A549 treated with Hydrocortisone at 1 μM for 4 hours (cell line): Measurements from ENCODE around the gene CDHR5. TPM values are rescaled to one million over a fixed set of nuclear protein-coding genes. Genes with fewer than 3 reads are reported as not detected.

Experiments used
- total RNA-seq: library from RNA; stranded (reverse); fragments of 200-300 nt; extraction: Qiagen RNA extraction; gene quantifications from 5 replicates; pipeline ENCODE4 v1.2.3, GENCODE V29; 2022

Gene CDHR5, protein sequence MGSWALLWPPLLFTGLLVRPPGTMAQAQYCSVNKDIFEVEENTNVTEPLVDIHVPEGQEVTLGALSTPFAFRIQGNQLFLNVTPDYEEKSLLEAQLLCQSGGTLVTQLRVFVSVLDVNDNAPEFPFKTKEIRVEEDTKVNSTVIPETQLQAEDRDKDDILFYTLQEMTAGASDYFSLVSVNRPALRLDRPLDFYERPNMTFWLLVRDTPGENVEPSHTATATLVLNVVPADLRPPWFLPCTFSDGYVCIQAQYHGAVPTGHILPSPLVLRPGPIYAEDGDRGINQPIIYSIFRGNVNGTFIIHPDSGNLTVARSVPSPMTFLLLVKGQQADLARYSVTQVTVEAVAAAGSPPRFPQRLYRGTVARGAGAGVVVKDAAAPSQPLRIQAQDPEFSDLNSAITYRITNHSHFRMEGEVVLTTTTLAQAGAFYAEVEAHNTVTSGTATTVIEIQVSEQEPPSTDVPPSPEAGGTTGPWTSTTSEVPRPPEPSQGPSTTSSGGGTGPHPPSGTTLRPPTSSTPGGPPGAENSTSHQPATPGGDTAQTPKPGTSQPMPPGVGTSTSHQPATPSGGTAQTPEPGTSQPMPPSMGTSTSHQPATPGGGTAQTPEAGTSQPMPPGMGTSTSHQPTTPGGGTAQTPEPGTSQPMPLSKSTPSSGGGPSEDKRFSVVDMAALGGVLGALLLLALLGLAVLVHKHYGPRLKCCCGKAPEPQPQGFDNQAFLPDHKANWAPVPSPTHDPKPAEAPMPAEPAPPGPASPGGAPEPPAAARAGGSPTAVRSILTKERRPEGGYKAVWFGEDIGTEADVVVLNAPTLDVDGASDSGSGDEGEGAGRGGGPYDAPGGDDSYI
- total RNA-seq, result 0.03 to 0.13 TPM (median 0.03 TPM) in 3 of 5 replicates, not detected in the others

DNA sequence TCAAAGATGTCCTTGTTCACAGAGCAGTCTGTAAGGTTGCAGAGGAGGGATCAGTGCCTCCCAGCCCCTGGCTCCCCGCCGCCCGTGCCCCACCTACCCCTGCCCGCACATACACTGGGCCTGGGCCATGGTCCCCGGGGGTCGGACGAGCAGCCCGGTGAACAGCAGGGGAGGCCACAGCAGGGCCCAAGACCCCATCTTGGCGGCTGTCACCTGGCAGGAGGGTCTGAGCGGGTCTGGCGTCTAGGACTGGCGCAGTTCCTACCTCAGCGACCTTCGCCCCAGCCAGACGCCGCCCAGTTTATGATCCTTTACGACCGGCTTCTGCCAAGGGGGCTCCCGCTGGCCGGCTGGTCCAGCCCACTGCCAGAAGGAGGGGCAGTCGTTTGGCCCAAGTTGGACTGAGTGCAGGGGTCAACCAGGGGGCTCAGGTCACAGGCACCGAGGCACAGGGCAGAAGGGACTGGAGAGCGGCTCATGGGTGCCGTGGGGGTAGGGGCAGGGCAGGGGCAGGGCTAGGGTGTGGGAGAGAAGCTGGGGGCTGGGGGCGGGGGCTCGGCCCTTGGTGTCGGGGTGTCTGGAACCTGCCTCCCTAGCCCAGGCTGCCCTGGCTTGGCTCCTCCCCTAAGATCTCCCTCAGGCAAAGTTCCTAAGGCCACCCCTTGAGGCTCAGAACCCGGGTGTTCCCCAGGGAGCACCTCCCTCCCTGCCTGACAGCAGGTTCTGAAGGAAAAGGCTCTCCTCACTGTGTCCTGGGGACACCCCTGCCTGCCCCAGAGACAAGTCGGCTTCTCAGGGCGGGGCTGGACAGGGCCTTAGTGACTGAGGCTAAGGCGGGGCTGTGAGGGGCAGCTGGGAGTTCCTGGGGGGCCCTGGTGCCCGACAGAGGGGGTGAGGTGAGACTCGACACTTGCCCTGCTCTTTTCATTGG, at the start of gene CDHR5:
TSS of gene CDHR5 (minus strand) at position 251 of the 931 bp plus-strand sequence. CDS start at position 198, 53 bp downstream.

DNA sequence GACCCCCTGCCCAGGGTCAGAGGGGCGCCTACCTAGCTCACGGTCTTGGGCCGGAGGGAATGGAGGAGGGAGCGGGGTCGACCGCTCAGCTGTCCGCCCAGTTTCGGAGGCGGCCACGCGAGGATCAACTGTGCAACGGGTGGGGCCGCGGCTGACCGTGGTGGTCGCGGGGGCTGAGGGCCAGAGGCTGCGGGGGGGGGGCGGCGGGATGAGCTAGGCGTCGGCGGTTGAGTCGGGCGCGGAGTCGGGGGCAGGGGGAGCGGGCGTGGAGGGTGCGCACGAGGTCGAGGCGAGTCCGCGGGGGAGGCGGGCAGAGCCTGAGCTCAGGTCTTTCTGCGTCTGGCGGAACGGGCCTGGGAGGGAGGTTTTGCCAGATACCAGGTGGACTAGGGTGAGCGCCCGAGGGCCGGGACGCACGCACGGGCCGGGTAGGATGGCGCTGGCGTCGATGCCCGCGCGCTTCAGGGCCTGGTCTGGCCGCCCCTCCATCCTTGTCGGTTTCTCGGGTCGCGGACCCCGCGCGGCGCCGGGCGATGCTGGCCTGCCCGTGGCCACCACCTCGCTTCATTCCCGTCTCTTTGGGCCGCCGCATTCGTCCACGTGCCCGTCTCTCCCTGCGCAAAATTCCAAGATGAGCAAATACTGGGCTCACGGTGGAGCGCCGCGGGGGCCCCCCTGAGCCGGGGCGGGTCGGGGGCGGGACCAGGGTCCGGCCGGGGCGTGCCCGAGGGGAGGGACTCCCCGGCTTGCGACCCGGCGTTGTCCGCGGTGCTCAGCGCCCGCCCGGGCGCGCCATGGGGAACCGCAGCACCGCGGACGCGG, 12.0 kb upstream of the CDHR5 start, which contains the start of gene DRD4:
TSS of gene DRD4 (plus strand) at position 759 of the 822 bp plus-strand sequence. CDS start at position 795, 36 bp downstream.

DNA sequence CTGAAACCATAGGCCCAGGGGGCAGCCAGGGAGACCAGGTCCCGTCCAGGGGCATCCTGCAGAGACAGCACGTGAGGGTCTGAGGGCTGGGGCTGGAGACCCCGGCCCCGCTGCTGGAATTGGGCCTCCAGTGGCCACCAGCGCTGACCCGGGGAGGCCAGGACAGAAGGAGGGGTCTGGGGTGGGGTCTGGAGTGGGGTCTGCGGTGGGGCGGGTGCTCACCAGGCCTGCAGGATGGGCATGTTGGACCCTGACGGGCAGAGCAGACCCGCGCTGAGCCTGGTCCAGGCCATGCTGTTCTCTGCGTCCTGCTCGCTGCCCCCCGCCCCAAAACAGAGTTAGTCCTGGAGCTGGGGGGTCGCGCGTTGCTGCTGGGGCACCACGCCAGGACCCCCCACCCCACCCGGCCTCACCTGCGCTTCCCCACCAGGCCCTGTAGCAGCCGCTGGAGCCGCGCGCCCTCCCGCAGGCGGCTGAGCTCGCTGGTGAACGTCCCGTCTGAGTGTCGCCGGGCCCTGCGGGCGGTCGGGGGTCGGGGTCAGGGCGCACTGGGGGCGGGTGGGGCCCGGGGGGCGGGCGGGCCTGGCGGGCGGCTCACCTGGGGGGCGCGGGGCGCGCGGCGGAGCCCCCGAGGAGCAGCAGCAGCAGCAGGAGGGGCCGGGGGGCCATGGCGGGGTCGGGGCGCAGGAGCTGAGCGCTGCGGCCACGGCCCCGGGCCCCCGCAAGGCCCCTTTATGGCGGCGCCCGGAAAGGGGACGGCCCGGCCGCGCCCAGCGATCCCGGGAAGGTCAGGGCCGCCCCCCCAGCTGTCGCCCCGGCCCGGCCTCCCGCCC, 1.9 kb upstream of the CDHR5 start, which contains the start of gene SCT:
TSS of gene SCT (minus strand) at position 707 of the 833 bp plus-strand sequence. CDS start at position 669, 38 bp downstream.

DNA sequence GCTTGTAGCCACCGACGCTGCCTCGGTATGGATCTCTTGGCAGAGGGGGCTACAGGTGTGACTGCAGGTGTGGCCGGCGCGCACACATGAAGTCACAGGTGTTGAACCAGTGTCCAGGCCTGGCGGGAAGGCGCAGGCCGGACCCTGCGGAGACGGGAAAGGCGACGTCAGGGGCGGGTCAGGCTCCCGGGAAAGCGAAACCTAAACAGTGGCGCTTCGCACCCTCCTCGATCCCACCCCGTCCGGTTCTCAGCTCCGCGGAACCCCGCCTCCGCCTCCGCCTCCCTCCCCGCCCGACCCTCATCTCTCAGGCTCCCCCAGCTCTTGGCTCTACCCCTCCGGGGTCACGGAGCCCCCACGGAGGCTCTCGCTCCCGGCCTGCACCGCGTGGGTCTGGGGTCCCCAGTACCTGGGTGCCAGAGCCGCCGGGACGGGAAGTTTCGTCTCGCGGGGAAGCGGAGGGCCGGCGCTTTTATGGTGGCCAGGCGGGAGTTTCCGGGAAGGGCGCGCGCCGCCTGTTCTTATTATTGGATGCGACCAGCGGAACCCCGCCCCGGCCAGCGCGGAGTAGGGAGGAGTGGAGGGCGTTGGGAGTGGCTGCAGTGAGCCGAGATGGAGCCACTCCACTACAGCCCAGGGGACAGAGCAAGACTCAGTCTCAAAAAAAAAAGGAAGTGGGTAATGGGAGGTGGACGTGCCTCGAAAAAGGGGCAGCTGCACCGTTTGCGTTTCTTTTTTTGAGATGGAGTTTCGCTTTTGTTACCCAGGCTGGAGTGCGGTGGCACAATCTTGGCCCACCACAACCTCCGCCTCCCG, 9.0 kb downstream of the CDHR5 start, which contains the start of gene IRF7:
TSS of gene IRF7 (minus strand) at position 447 of the 816 bp plus-strand sequence. CDS start 586 bp downstream, outside the sequence.

DNA sequence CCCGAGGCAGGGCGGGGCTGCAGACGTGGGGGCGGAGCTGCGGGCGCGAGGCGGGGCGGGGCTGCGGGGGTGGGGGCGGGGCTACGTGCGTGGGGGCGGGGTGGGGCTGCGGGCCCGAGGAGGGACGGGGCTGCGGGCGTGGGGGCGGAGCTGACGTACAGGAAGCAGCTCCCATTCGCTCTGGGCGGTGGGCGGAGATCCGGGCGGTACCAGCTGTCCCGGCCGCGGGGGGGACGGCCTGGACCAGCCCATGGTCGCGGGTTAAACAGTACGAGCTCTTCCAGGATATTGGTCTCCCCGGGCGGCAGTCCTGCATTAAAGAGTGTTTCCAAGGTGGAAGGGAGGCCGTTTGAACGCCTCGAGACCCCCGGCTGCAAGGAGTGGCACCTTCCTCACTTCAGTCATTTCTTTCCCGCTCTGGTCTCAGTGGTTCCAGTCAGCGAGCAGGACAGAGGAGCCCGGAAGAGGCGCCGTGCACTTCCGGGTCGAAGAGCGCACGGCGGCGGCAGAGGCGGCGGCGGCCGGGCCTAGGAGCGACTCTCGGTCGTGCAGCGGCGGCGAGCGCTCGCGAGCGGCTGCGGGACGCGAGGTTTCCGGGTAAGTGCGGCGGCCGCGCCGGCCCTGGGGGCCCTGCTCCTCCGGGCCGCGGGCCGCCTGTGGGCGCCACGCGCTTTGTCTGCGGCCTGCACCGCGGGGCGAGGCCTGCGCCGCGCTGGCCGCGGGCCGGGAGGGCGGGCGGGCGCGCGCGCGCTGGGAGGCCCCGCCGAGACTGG, 48.6 kb downstream of the CDHR5 start, which contains the start of gene PHRF1:
TSS of gene PHRF1 (plus strand) at position 475 of the 773 bp plus-strand sequence. CDS start 5,043 bp downstream, outside the sequence.

Other genes starting within 250 kb of the CDHR5 start
- gene PKP3, start 230.7 kb downstream of the CDHR5 start, total RNA-seq, result 29.7 to 39.3 TPM (median 38.3 TPM) in 5 replicates
- 49.9 to 91.7 TPM (median 86.6 TPM) in 5 replicates for gene SIGIRR, start 210.0 kb downstream of the CDHR5 start, total RNA-seq
- 0.75 to 1.4 TPM (median 0.89 TPM) in 5 replicates for gene ANO9, start 182.9 kb downstream of the CDHR5 start, total RNA-seq
- 37.1 to 44.4 TPM (median 42.1 TPM) in 5 replicates for gene PTDSS2, start 174.7 kb downstream of the CDHR5 start, total RNA-seq
- 143 to 179 TPM (median 169 TPM) in 5 replicates for gene RNH1, start 117.7 kb downstream of the CDHR5 start, total RNA-seq
- gene HRAS, start 89.4 kb downstream of the CDHR5 start, total RNA-seq, result 107 to 177 TPM (median 154 TPM) in 5 replicates
- 0.71 to 0.86 TPM (median 0.81 TPM) in 5 replicates for gene LRRC56, start 87.4 kb downstream of the CDHR5 start, total RNA-seq
- gene LMNTD2, start 64.2 kb downstream of the CDHR5 start, total RNA-seq, result 1.9 to 2.8 TPM (median 2.7 TPM) in 5 replicates
- gene RASSF7, start 64.0 kb downstream of the CDHR5 start, total RNA-seq, result 50.5 to 64.1 TPM (median 51.3 TPM) in 5 replicates
- 34.9 to 36.8 TPM (median 35.7 TPM) in 5 replicates for gene PHRF1, start 48.5 kb downstream of the CDHR5 start, total RNA-seq
- gene IRF7, start 9.0 kb downstream of the CDHR5 start, total RNA-seq, result 6.2 to 7.7 TPM (median 6.8 TPM) in 5 replicates
- gene SCT, start 2.2 kb upstream of the CDHR5 start, total RNA-seq, result not detected in 5 replicates
- gene DRD4, start 12.3 kb upstream of the CDHR5 start, total RNA-seq, result 0.10 to 0.31 TPM (median 0.22 TPM) in 5 replicates
- gene DEAF1, start 70.3 kb upstream of the CDHR5 start, total RNA-seq, result 29.4 to 37.4 TPM (median 34.6 TPM) in 5 replicates
- gene TMEM80, start 70.9 kb upstream of the CDHR5 start, total RNA-seq, result 8.8 to 11.2 TPM (median 11.0 TPM) in 5 replicates
- gene EPS8L2, start 81.3 kb upstream of the CDHR5 start, total RNA-seq, result 86.6 to 123 TPM (median 114 TPM) in 5 replicates
- 392 to 415 TPM (median 399 TPM) in 5 replicates for gene TALDO1, start 122.5 kb upstream of the CDHR5 start, total RNA-seq
- gene GATD1, start 152.5 kb upstream of the CDHR5 start, total RNA-seq, result 37.2 to 46.9 TPM (median 43.5 TPM) in 5 replicates
- gene CEND1, start 165.1 kb upstream of the CDHR5 start, total RNA-seq, result 1.4 to 2.8 TPM (median 2.4 TPM) in 5 replicates
- 27.4 to 34.4 TPM (median 31.1 TPM) in 5 replicates for gene SLC25A22, start 173.3 kb upstream of the CDHR5 start, total RNA-seq
- gene PIDD1, start 180.3 kb upstream of the CDHR5 start, total RNA-seq, result 10.1 to 14.2 TPM (median 13.5 TPM) in 5 replicates
- 1,408 to 2,641 TPM (median 2,478 TPM) in 5 replicates for gene RPLP2, start 185.0 kb upstream of the CDHR5 start, total RNA-seq
- 37.4 to 59.4 TPM (median 57.4 TPM) in 5 replicates for gene PNPLA2, start 194.0 kb upstream of the CDHR5 start, total RNA-seq
- gene CRACR2B, start 203.0 kb upstream of the CDHR5 start, total RNA-seq, result 3.0 to 6.3 TPM (median 5.7 TPM) in 5 replicates
- 809 to 892 TPM (median 846 TPM) in 5 replicates for gene CD151, start 208.0 kb upstream of the CDHR5 start, total RNA-seq
- 474 to 756 TPM (median 614 TPM) in 5 replicates for gene POLR2L, start 217.6 kb upstream of the CDHR5 start, total RNA-seq
- gene TSPAN4, start 217.9 kb upstream of the CDHR5 start, total RNA-seq, result 139 to 194 TPM (median 190 TPM) in 5 replicates